SK-N-SH (cell line): ENCODE data around the gene HDHD5. TPM values are rescaled to one million over a fixed set of nuclear protein-coding genes. Genes with fewer than 3 reads are reported as not detected.

ENCODE experiments used
- CTCF ChIA-PET: fragments of 300-600, 350-600 bp; formaldehyde crosslinking; extraction: SDS; loops from one replicate; lab custom pipeline; 2021; lab: Yijun Ruan, JAX
- POLR2A ChIA-PET: fragments of 350-600 bp; sonication (Branson Sonifier 250); formaldehyde crosslinking; extraction: SDS; loops from one replicate; lab custom pipeline; 2020; ENCODE audit warnings: antibody characterized with exemption, inconsistent platforms; lab: Yijun Ruan, JAX
- DNase-seq: peaks from one replicate; pipeline ENCODE4 v3.0.0; 2012
- H2AFZ ChIP-seq: fragments of 200-600 bp; sonication (generic); 2 replicates; pipeline ENCODE4 v1.8.1; 2016; ENCODE audit warnings: antibody characterized with exemption, mild to moderate bottlenecking, low read depth
- H3F3A ChIP-seq: fragments of 200-600 bp; sonication (generic); replicated peaks from 2 replicates; pipeline ENCODE3; 2016; ENCODE audit warnings: antibody characterized with exemption, mild to moderate bottlenecking; ENCODE audit not compliant: insufficient read depth
- H3K27ac ChIP-seq, 2 experiments: fragments of 200-500 bp in 1 of 2; fragments of 200-600 bp in 1 of 2; sonication (Bioruptor generic) in 1 of 2; sonication (generic), shearing (Covaris generic) in 1 of 2; 2 replicates each; pipeline versions ENCODE4 v1.5.1 to v1.6.1; 2014 to 2016; ENCODE audit warnings: low read depth in 2 of 2, inconsistent platforms in 1 of 2, low read length in 1 of 2, mild to moderate bottlenecking in 1 of 2, mixed read lengths in 1 of 2
- H3K27me3 ChIP-seq: fragments of 200-600 bp; sonication (generic), shearing (Covaris generic); 2 replicates; pipeline ENCODE4 v1.6.1; 2016; ENCODE audit warnings: mixed run types; ENCODE audit not compliant: insufficient read depth
- H3K36me3 ChIP-seq, 2 experiments: fragments of 200-500 bp in 1 of 2; fragments of 200-600 bp in 1 of 2; sonication (Bioruptor generic) in 1 of 2; sonication (generic) in 1 of 2; replicated peaks in 1 of 2; 2 replicates each; pipeline versions ENCODE3 to v1.5.1; 2014 to 2016; ENCODE audit warnings: low read length in 1 of 2, mild to moderate bottlenecking in 1 of 2; ENCODE audit not compliant: insufficient read depth in 2 of 2, control insufficient read depth in 1 of 2
- H3K4me1 ChIP-seq, 2 experiments: fragments of 200-500 bp in 1 of 2; fragments of 200-600 bp in 1 of 2; sonication (Bioruptor generic) in 1 of 2; sonication (generic), shearing (Covaris generic) in 1 of 2; 2 replicates each; pipeline versions ENCODE4 v1.5.1 to v1.6.1; 2014 to 2016; ENCODE audit warnings: low read depth in 1 of 2, low read length in 1 of 2, mixed run types in 1 of 2; ENCODE audit not compliant: insufficient read depth in 2 of 2, control insufficient read depth in 1 of 2
- H3K4me2 ChIP-seq: fragments of 200-600 bp; sonication (generic), shearing (Covaris generic); 2 replicates; pipeline ENCODE4 v1.6.1; 2017; ENCODE audit warnings: mixed run types
- H3K4me3 ChIP-seq, 2 experiments: fragments of 200-500 bp in 1 of 2; fragments of 200-600 bp in 1 of 2; sonication (Bioruptor generic) in 1 of 2; sonication (generic), shearing (Covaris generic) in 1 of 2; 2 replicates each; pipeline versions ENCODE4 v1.5.1 to v1.8.1; 2014 to 2016; ENCODE audit warnings: low read depth in 2 of 2, inconsistent platforms in 1 of 2, low read length in 1 of 2, mild to moderate bottlenecking in 1 of 2, mixed read lengths in 1 of 2, moderate library complexity in 1 of 2
- H3K79me2 ChIP-seq: fragments of 200-600 bp; sonication (generic); 2 replicates; pipeline ENCODE4 v1.8.1; 2017; ENCODE audit warnings: mild to moderate bottlenecking; ENCODE audit not compliant: insufficient read depth
- H3K9ac ChIP-seq: fragments of 200-600 bp; sonication (generic); 2 replicates; pipeline ENCODE4 v1.6.1; 2017; ENCODE audit warnings: mixed run types
- H3K9me2 ChIP-seq: fragments of 200-600 bp; sonication (generic); 2 replicates; pipeline ENCODE4 v1.6.1; 2017; ENCODE audit warnings: mixed run types
- H3K9me3 ChIP-seq: fragments of 200-600 bp; sonication (generic); 2 replicates; pipeline ENCODE4 v1.6.1; 2017; ENCODE audit warnings: mixed run types, mild to moderate bottlenecking, moderate library complexity
- H4K20me1 ChIP-seq: fragments of 200-600 bp; sonication (generic); 2 replicates; pipeline ENCODE4 v1.6.1; 2017; ENCODE audit warnings: mild to moderate bottlenecking, mixed run types; ENCODE audit not compliant: insufficient read depth
- CHD2 ChIP-seq: fragments of 150-350 bp; IDR thresholded peaks from 2 replicates; pipeline ENCODE4 v1.6.1; 2018; ENCODE audit warnings: low read length; ENCODE audit not compliant: partially characterized antibody
- ELF1 ChIP-seq: IDR thresholded peaks from 2 replicates; pipeline ENCODE4 v1.4.0; 2012
- EZH2phosphoT487 ChIP-seq: fragments of 200-600 bp; sonication (generic); IDR thresholded peaks from 2 replicates; pipeline ENCODE4 v1.6.1; 2017; ENCODE audit warnings: low read depth, mixed run types, mild to moderate bottlenecking, antibody characterized with exemption, moderate library complexity, borderline replicate concordance
- FOSL2 ChIP-seq: IDR thresholded peaks from 2 replicates; pipeline ENCODE4 v1.4.0; 2012; ENCODE audit warnings: low read depth, mild to moderate bottlenecking, moderate library complexity, borderline replicate concordance
- FOXM1 ChIP-seq: IDR thresholded peaks from 2 replicates; pipeline ENCODE4 v1.4.0; 2012; ENCODE audit warnings: low read depth, mild to moderate bottlenecking
- GATA2 ChIP-seq: sonication (generic); formaldehyde crosslinking; IDR thresholded peaks from 2 replicates; pipeline ENCODE4 v1.5.0; 2020; ENCODE audit warnings: mild to moderate bottlenecking, missing genetic modification reagents
- RAD21 ChIP-seq: IDR thresholded peaks from 2 replicates; pipeline ENCODE4 v1.6.1; 2012; ENCODE audit warnings: mild to moderate bottlenecking, low read length
- RXRA ChIP-seq: IDR thresholded peaks from 2 replicates; pipeline ENCODE4 v1.4.0; 2012; ENCODE audit warnings: low read depth, mild to moderate bottlenecking, borderline replicate concordance
- SIN3A ChIP-seq: IDR thresholded peaks from 2 replicates; pipeline ENCODE4 v1.6.1; 2012; ENCODE audit warnings: low read depth, mild to moderate bottlenecking, low read length, moderate library complexity, borderline replicate concordance
- TAF1 ChIP-seq: IDR thresholded peaks from 2 replicates; pipeline ENCODE4 v1.6.1; 2012; ENCODE audit warnings: low read depth, mild to moderate bottlenecking, low read length, moderate library complexity, borderline replicate concordance
- TCF12 ChIP-seq: IDR thresholded peaks from 2 replicates; pipeline ENCODE4 v1.4.0; 2012
- USF1 ChIP-seq: IDR thresholded peaks from 2 replicates; pipeline ENCODE4 v1.4.0; 2012; ENCODE audit warnings: low read depth, borderline replicate concordance
- YY1 ChIP-seq: IDR thresholded peaks from 2 replicates; pipeline ENCODE4 v1.4.0; 2012; ENCODE audit warnings: low read depth, mild to moderate bottlenecking
- ZBTB33 ChIP-seq: IDR thresholded peaks from 2 replicates; pipeline ENCODE4 v1.4.0; 2012; ENCODE audit warnings: low read depth, borderline replicate concordance
- whole genome bisulfite sequencing: methylation state at CpG from one replicate; pipeline ENCODE4 v1.1.6; 2017; ENCODE audit warnings: low lambda C conversion rate; 5-methylcytosine and 5-hydroxymethylcytosine counted together
- polyA plus RNA-seq, 3 experiments: library from polyadenylated mRNA; depleted of rRNA; stranded (reverse); fragments of >200 nt; gene quantifications; 2 replicates each; pipeline ENCODE4 v1.2.3, GENCODE V29; 2012
- TF ChIP-seq, protein P1 (sequence below): fragments of 200-600 bp; sonication (generic); IDR thresholded peaks from 2 replicates; pipeline ENCODE4 v1.6.1; 2017; ENCODE audit warnings: antibody characterized with exemption, mild to moderate bottlenecking, moderate library complexity
- TF ChIP-seq, protein P2 (sequence below): IDR thresholded peaks from 2 replicates; pipeline ENCODE4 v1.6.1; 2012; ENCODE audit warnings: mild to moderate bottlenecking, low read depth, low read length, moderate library complexity

HDHD5 gene
- polyA plus RNA-seq, 1 of the 3 experiments (the other 2 are of a cell fraction) = 43.3 TPM

GRCh38 chr22:17117890-17118289, 41.2 kb downstream of the HDHD5 start:
- Histone ChIP-seq H2AFZ (no peak overlapping the region), H3F3A (no peaks in the 10 kb centered on the region), H4K20me1 (no peaks in the 10 kb centered on the region), H3K4me1 (peaks cover 0 to 5% of the 10 kb centered on the region in 2 experiments; a peak in 1 of 4 replicates), H3K27ac (no peak overlapping the region), H3K9me2 (no peaks in the 10 kb centered on the region), H3K4me2 (no peak overlapping the region), H3K4me3 (no peak overlapping the region), H3K27me3 (peaks cover 9% of the 10 kb centered on the region; the same call in 1 of the 2 replicates), H3K9ac (no peak overlapping the region), H3K36me3 (no peaks in the 10 kb centered on the region), H3K9me3 (no peaks in the 10 kb centered on the region), H3K79me2 (no peaks in the 10 kb centered on the region)
- ChIA-PET POLR2A (no interaction called here), CTCF (interaction anchor here (0.7 to 2.7 kb wide), 3 partner anchors 11 to 60 kb away, joined by 3 to 15 read pairs (median 11); no protein-coding TSS in a partner anchor)
- TF ChIP-seq CHD2 (no peak), USF1 (no peak), EZH2phosphoT487 (no peak), SIN3A (no peak), FOXM1 (no peak), RAD21 (no peak), ELF1 (no peak), GATA2 (CRISPR knock-in tag) (no peak), ZBTB33 (no peak), YY1 (no peak), TCF12 (no peak), FOSL2 (no peak), TAF1 (no peak), RXRA (no peak)
- TF ChIP-seq, protein P1, sequence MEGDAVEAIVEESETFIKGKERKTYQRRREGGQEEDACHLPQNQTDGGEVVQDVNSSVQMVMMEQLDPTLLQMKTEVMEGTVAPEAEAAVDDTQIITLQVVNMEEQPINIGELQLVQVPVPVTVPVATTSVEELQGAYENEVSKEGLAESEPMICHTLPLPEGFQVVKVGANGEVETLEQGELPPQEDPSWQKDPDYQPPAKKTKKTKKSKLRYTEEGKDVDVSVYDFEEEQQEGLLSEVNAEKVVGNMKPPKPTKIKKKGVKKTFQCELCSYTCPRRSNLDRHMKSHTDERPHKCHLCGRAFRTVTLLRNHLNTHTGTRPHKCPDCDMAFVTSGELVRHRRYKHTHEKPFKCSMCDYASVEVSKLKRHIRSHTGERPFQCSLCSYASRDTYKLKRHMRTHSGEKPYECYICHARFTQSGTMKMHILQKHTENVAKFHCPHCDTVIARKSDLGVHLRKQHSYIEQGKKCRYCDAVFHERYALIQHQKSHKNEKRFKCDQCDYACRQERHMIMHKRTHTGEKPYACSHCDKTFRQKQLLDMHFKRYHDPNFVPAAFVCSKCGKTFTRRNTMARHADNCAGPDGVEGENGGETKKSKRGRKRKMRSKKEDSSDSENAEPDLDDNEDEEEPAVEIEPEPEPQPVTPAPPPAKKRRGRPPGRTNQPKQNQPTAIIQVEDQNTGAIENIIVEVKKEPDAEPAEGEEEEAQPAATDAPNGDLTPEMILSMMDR = no peak
- TF ChIP-seq, protein P2, sequence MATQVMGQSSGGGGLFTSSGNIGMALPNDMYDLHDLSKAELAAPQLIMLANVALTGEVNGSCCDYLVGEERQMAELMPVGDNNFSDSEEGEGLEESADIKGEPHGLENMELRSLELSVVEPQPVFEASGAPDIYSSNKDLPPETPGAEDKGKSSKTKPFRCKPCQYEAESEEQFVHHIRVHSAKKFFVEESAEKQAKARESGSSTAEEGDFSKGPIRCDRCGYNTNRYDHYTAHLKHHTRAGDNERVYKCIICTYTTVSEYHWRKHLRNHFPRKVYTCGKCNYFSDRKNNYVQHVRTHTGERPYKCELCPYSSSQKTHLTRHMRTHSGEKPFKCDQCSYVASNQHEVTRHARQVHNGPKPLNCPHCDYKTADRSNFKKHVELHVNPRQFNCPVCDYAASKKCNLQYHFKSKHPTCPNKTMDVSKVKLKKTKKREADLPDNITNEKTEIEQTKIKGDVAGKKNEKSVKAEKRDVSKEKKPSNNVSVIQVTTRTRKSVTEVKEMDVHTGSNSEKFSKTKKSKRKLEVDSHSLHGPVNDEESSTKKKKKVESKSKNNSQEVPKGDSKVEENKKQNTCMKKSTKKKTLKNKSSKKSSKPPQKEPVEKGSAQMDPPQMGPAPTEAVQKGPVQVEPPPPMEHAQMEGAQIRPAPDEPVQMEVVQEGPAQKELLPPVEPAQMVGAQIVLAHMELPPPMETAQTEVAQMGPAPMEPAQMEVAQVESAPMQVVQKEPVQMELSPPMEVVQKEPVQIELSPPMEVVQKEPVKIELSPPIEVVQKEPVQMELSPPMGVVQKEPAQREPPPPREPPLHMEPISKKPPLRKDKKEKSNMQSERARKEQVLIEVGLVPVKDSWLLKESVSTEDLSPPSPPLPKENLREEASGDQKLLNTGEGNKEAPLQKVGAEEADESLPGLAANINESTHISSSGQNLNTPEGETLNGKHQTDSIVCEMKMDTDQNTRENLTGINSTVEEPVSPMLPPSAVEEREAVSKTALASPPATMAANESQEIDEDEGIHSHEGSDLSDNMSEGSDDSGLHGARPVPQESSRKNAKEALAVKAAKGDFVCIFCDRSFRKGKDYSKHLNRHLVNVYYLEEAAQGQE = no peak
- DNase-seq = no peak
- WGBS = 49% methylated on average over 4 of the region's 4 CpGs
